AG09309 (cell line): ENCODE data around the gene GFI1B.

Experiments used
- DNase-seq: peaks from one replicate; pipeline ENCODE4 v3.0.0-alpha.2; 2010; ENCODE audit warnings: low read depth
- H3K4me3 ChIP-seq: 2 replicates; pipeline ENCODE4 v1.5.1; 2011; ENCODE audit warnings: mild to moderate bottlenecking, low read depth, low read length, moderate library complexity; ENCODE audit not compliant: control insufficient read depth
- TF ChIP-seq, protein P1 (sequence below): IDR thresholded peaks from 2 replicates; pipeline ENCODE4 v1.5.1; 2011; ENCODE audit warnings: mild to moderate bottlenecking, low read depth, low read length, inconsistent platforms; ENCODE audit not compliant: insufficient read depth, control insufficient read depth; ENCODE audit errors: missing control alignments

The GFI1B gene

DNA sequence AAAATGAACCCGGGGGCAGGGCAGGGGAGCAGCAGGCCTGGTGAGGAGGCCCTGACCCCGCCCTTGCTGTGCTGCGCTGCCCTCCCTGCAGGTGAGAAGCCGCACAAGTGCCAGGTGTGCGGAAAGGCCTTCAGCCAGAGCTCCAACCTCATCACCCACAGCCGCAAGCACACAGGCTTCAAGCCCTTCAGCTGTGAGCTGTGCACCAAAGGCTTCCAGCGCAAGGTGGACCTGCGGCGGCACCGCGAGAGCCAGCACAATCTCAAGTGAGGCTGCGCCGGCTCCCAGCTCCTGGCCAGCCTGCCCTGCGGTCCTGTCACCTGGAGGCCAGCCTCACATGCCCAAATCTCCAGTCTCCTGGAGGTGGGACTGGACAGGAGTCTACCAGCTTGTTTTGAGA, 12.3 kb downstream of the GFI1B start:
- DNase-seq = no peak
- TF ChIP-seq, protein P1, sequence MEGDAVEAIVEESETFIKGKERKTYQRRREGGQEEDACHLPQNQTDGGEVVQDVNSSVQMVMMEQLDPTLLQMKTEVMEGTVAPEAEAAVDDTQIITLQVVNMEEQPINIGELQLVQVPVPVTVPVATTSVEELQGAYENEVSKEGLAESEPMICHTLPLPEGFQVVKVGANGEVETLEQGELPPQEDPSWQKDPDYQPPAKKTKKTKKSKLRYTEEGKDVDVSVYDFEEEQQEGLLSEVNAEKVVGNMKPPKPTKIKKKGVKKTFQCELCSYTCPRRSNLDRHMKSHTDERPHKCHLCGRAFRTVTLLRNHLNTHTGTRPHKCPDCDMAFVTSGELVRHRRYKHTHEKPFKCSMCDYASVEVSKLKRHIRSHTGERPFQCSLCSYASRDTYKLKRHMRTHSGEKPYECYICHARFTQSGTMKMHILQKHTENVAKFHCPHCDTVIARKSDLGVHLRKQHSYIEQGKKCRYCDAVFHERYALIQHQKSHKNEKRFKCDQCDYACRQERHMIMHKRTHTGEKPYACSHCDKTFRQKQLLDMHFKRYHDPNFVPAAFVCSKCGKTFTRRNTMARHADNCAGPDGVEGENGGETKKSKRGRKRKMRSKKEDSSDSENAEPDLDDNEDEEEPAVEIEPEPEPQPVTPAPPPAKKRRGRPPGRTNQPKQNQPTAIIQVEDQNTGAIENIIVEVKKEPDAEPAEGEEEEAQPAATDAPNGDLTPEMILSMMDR = no peak
- H3K4me3 ChIP-seq = no peak overlapping the region

DNA sequence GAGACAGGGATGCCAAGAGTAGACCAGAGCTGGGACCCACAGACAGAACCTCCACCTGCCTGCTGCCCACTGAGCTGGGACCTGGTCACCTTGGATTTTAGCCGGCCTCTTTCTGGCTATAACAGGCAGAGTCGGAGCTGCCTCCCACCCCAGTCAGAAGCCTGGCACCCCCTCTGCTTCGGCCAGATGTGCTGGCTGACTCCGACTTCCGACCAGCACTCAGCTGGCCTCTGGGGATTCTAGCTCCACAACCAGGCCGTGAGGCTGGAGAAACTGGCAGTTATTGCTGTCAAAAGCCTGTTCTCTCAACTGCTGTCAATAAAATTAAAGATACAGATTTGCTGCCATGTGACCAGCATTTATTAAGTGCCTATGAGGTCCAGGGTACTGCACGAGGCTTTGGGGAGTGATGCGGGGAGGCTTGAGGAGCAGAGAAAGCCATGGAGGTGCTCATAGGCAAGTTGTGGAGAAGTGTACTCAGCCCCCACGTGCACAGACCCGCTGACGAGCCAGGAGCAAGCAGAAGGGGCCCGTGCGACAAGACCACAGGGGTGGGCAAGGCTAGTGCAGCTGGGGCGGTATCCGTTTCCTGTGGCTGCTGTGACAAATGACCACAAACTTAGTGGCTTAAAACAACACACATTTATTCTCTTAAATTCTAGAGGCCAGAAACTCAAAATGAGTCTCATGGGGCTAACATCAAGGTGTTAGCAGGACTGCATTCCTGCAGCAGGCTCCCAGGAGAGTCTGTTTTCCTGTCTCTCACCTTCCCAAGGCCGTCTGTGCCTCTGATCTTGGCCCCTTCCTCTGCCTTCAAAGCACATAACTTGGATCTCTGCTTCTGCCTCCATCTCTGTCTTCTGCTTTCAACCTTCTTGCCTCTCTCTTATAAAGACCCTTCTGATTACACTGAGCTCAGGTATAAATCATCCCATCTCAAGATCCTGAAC, 13.1 kb downstream of the GFI1B start:
- no peak overlapping the region for H3K4me3 ChIP-seq
- DNase-seq = no peak
- TF ChIP-seq, protein P1 = no peak

DNA sequence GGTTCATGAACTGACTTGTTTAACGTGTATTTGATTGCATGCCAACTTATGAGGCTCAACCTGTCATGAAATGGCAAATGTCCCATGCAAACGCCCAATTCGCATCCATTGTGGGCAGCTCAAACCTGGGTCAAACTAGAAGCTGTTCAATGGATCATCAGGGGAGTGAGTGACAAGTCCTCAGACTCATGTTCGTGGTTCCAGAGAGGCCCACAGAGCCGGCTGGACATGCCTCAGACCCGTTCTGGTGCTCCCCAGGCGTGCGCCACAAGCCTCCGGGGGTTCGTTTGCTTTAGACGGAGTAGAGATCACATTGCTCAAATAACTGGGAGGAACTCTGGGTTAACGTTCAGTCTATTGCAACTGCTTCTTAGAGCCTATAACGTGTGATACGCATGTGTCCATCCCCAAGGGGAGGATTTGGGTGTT, 15.0 kb downstream of the GFI1B start:
- H3K4me3 ChIP-seq = no peak overlapping the region
- no peak for DNase-seq
- TF ChIP-seq, protein P1 = no peak

DNA sequence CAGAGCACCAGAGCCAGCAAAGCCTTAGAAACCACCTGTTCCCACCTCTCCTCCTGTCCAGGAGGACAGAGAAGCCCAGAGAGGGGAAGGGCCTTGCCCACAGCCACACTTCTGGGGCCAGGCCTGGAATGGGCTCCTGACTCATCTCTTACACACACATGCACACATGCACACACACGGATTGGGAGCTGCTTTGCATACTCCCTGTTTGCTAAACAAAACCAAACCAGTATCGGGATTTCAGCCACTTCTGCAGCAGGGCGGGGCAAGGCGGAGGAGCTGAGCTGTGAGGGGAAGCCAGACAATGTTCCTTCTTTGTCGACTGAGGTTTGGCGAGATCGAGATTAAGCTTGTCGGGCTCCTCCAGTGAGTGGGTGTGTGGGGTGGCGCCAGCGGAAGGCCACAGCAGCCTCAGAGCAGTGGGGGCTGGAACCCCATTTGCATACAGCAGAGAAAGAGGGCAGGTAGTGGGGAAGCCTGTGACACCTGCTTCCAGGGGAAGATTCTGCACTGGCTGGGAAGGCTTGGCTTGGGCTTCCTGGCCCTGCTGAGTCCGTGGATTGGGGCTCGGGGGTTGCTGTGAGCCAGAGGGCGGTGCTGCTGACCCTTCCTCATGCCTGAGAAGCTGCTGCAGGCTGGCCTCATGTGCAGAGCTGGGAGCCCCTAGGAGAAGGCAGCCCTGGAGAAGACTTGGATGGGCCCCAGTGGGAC, 16.1 kb downstream of the GFI1B start:
- TF ChIP-seq, protein P1 = no peak
- no peak overlapping the region for H3K4me3 ChIP-seq

DNA sequence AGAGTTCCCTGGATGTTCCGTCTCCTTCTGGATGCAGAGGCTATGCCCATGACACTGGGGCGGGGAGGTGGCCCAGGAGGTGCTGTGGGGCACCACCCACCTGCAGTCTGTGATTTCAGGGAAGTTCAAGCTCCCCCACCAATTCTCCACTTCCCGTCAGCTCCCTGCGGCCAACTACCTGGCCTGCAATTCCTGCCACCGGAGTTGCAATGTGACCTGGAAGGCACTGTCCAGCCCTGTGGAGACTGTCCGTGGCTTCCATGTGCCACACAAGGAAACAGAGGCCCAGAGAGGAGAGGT, 16.6 kb downstream of the GFI1B start:
- no peak for DNase-seq
- H3K4me3 ChIP-seq = no peak overlapping the region
- TF ChIP-seq, protein P1 = no peak

More for the DNA sequence above, 16.1 kb downstream of the GFI1B start:
- DNase-seq = no peak

DNA sequence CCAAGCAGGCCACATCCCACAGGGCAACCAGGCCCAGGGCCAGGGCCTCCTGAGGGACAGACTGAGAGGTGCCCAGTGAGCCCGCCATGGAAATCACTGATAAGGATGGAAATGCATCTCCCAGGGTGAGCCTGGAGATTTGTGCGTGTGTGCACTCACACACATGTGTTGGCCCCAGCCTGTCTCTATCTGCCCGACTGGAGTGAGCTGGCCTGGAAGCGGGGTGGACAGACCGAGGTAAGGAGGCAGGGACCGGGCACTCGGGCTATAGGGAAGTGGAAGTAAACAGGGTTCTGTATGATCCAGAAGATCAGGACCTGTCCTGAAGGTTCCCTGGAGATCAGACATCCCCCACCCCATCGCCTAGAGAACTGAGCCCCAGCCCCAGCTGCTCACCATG, 17.4 kb downstream of the GFI1B start:
- DNase-seq = no peak
- H3K4me3 ChIP-seq = no peak overlapping the region
- TF ChIP-seq, protein P1 = no peak
